Activated CD4-positive, alpha-beta T cell treated with anti-CD3 and anti-CD28 coated beads, Interleukin-2, amount 50 U/mL, for 16 hours (primary cell): ENCODE data around the gene DCAF7.

Source experiments
- DNase-seq: peaks from one replicate; pipeline ENCODE4 v3.0.0-alpha.2; 2020

The DCAF7 gene

DNA sequence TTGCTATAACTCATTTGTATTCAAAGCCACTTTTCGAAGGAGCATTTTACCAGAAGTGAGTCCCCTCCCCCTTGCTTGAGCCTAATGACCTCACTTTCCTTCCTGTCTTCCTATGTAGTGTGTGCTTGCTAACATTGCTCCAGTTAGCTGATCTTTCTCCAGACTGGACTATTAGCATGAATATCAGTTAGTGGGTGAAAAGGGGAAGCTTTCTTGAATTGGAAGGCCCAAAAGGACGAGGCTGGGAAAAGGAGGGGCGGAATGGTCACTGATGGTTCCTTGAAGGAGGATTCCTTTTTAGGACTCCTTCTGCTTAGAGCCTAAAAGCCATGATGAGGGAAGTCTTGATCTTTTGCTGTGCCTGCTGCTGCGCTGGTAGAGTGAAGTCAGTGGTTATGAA, 83.9 kb downstream of the DCAF7 start:
- DNase-seq: no peak

- DNase-seq: no peak
These were observed 84.5 kb downstream of the DCAF7 start for GRCh38 chr17:63634816-63635215.

GRCh38 chr17:63635290-63635689, 85.0 kb downstream of the DCAF7 start:
- DNase-seq: no peak

- DNase-seq: no peak
These were observed 85.5 kb downstream of the DCAF7 start for GRCh38 chr17:63635787-63636186.

DNA sequence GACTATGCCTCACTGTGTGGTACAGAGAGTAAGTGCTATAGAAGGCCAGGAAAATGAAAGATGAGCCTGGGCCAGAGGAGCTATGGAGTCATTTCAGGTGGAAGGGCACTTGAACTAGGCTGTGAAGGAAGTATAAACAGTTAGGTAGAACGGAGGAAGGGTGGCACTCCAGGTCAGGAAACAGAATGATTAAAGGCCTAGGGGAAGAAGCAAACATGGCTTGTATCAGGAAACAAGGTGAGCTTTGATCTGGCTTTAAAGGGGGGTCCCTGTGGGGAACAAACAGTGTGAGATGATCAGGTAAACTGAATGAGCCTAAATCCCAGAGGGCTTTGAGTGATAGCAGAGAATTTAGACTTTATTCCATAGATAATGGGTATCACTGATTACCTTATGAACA, 88.8 kb downstream of the DCAF7 start:
- DNase-seq: no peak

- DNase-seq: no peak
These were observed 89.8 kb downstream of the DCAF7 start for GRCh38 chr17:63640038-63640437.

GRCh38 chr17:63641692-63642448, 91.6 kb downstream of the DCAF7 start:
- DNase-seq: no peak
